Glomerular endothelial cell (primary cell): ENCODE measurements around the gene BASP1. TPM values are rescaled to one million over a fixed set of nuclear protein-coding genes. Genes with fewer than 3 reads are reported as not detected.
"Not testable (repeated sequence)": the region's sequence is repeated elsewhere in the genome, so short reads cannot be mapped to it uniquely, and the experiment has no call there.

Source experiments
- DNase-seq: peaks from one replicate; pipeline ENCODE4 v3.0.0-alpha.2; 2011; ENCODE audit warnings: low read depth, low spot score; ENCODE audit errors: extremely low read depth
- total RNA-seq: library from RNA; depleted of rRNA; stranded (reverse); fragments of >200 nt; gene quantifications from 2 replicates; pipeline ENCODE4 v1.2.3, GENCODE V29; 2015

Gene BASP1
- total RNA-seq, 1 donor from 2014 or later, result 85.2 TPM

- no peak for DNase-seq
Measured at GRCh38 chr5:17190799-17191391, 26.5 kb upstream of the BASP1 start.

- DNase-seq, result not testable (repeated sequence)
Measured at GRCh38 chr5:17191574-17191973, 25.9 kb upstream of the BASP1 start.

- no peak for DNase-seq
Measured at GRCh38 chr5:17192191-17192590, 25.2 kb upstream of the BASP1 start.

- no peak for DNase-seq
Measured at GRCh38 chr5:17196024-17196423, 21.4 kb upstream of the BASP1 start.

GRCh38 chr5:17196697-17197096 lies 20.7 kb upstream of the BASP1 start:
- DNase-seq, result no peak

- DNase-seq, result peak; percentile 54
Measured at GRCh38 chr5:17203329-17204132, 13.9 kb upstream of the BASP1 start.

GRCh38 chr5:17204133-17204489 lies 13.3 kb upstream of the BASP1 start:
- no peak for DNase-seq

- no peak for DNase-seq
Measured at GRCh38 chr5:17206021-17206420, 11.4 kb upstream of the BASP1 start.

- no peak for DNase-seq
Measured at GRCh38 chr5:17212191-17212590, 5.2 kb upstream of the BASP1 start.

- DNase-seq, result no peak
Measured at GRCh38 chr5:17212996-17213395, 4.4 kb upstream of the BASP1 start.

GRCh38 chr5:17213938-17214337 lies 3.5 kb upstream of the BASP1 start:
- no peak for DNase-seq

GRCh38 chr5:17214893-17215292 lies 2.5 kb upstream of the BASP1 start:
- no peak for DNase-seq

- no peak for DNase-seq
Measured at GRCh38 chr5:17215361-17215760, 2.1 kb upstream of the BASP1 start.

GRCh38 chr5:17216176-17216973 lies 1.1 kb upstream of the BASP1 start:
- DNase-seq, result peak; percentile 77

- no peak for DNase-seq
Measured at GRCh38 chr5:17216974-17217492, 398 bp upstream of the BASP1 start.

- no peak for DNase-seq
Measured at GRCh38 chr5:17218353-17219005, 1.0 kb downstream of the BASP1 start.

GRCh38 chr5:17219006-17219422 lies 1.6 kb downstream of the BASP1 start:
- DNase-seq, result no peak

GRCh38 chr5:17219469-17219868 lies 2.0 kb downstream of the BASP1 start:
- DNase-seq, result no peak

GRCh38 chr5:17219992-17220391 lies 2.6 kb downstream of the BASP1 start:
- DNase-seq, result no peak

GRCh38 chr5:17220469-17220868 lies 3.0 kb downstream of the BASP1 start:
- no peak for DNase-seq
